Spleen (tissue), 3 donors: ENCODE measurements around the gene FBH1.

Source experiments
- POLR2A ChIP-seq, 3 donors: fragments of 450-650 bp; IDR thresholded peaks; one replicate each; pipeline ENCODE4 v1.5.1; 2017; ENCODE audit warnings: antibody characterized with exemption in 3 of 3, mild to moderate bottlenecking in 1 of 3
- POLR2AphosphoS5 ChIP-seq, 3 donors: sonication (generic); formaldehyde crosslinking; IDR thresholded peaks; one replicate each; pipeline ENCODE4 v1.5.1; 2017; ENCODE audit warnings: antibody characterized with exemption in 3 of 3

DNA sequence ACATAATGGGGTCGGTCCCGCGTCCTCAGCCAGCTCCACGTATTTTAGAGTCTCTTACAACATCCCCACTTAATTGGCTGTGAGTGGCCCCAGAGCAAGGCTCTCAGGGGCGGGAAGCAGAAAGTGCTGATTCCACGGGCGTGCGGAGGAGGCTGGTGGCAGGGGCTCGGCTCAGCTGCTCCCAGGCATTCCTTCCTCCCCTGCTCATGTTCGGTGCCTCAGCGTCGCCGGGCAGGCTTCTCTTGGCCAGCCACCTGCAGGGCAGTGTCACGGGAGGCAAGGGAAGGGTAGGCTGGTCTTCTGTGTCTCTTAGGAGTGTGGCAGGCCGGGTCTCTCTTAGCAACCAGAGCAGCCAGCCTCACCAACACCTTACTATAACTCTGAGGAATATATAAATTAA is 53.5 kb downstream of the FBH1 start:
- TF ChIP-seq POLR2A (IDR thresholded peaks at IDR 0.05), result no peak
- peak in 2 of 3 donors; percentile 73 to 77 for TF ChIP-seq POLR2AphosphoS5 (IDR thresholded peaks at IDR 0.05)
